IPS-NIHi11 (cell line): ENCODE measurements around the gene IL17D.
"Not testable (repeated sequence)": the region's sequence is repeated elsewhere in the genome, so short reads cannot be mapped to it uniquely, and the experiment has no call there.

Source experiments
- DNase-seq: peaks from one replicate; pipeline ENCODE4 v3.0.0; 2012; ENCODE audit warnings: mixed read lengths, low spot score

The IL17D gene

DNA sequence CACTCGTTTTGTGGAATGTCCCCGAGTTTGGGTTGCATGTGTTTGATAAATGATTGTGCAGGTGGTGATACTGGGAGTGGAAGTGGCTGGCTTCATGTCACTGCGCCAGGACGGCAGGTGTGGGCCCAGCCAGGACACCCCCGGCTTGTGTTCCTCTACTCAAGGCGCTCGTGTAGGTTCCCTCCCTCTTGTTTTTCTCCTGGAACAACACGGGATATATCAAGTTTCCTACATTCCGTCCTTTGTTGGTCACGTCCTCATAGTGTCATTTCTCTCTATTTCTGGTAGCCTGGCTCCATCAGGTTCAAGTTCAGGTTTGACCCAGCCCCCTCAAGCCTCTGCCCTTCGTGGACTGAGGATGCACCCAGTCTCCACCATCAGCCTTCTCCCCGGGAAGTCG lies 16.3 kb downstream of the IL17D start:
- no peak for DNase-seq

DNA sequence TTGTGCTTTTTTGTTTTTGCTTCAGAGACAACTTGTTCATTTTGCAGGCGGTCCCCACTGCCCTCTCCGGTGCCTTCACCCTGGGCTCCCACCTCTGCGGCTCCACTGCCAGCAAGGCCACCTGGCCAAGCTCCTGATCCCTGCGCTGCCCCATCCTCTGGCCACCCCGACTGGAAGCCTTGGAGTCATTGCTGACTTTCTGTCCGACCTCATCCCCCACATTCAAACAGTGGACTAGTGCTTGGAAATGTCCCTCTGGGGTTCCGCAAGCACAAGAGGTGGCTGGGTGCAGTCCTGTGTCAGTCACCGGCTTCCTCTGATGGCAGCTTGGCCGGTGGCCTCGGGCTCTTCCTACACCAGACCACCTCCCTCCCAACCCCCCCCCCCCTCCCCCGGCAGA lies 17.0 kb downstream of the IL17D start:
- no peak for DNase-seq

DNA sequence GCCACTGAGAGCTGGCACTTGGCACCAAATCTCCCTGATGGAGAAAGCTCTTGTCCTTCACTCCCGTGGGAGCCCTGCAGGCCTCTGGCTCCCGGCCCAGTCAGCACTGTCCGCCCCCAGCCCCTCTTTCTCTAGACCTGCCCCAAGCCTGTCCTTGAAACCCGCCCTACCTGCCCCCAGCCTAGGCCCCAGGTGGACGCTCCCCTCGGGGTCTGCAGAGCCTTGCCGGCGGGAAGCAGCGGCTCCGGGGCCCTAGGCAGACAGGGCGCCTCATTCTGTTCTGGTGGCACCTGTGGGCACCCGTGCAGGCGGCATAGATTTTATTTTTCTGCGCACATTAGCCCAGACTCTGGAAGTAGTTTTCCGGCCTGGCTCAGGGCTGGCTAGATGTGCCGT lies 17.6 kb downstream of the IL17D start:
- DNase-seq = no peak

DNA sequence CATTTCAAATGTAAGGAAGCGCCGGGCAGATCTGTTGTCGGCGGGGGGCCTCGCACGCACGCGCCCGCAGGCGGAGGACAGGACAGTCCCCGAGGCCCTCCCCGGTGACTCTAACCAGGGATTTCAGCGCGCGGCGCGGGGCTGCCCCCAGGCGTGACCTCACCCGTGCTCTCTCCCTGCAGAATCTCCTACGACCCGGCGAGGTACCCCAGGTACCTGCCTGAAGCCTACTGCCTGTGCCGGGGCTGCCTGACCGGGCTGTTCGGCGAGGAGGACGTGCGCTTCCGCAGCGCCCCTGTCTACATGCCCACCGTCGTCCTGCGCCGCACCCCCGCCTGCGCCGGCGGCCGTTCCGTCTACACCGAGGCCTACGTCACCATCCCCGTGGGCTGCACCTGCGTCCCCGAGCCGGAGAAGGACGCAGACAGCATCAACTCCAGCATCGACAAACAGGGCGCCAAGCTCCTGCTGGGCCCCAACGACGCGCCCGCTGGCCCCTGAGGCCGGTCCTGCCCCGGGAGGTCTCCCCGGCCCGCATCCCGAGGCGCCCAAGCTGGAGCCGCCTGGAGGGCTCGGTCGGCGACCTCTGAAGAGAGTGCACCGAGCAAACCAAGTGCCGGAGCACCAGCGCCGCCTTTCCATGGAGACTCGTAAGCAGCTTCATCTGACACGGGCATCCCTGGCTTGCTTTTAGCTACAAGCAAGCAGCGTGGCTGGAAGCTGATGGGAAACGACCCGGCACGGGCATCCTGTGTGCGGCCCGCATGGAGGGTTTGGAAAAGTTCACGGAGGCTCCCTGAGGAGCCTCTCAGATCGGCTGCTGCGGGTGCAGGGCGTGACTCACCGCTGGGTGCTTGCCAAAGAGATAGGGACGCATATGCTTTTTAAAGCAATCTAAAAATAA lies 18.2 kb downstream of the IL17D start:
- DNase-seq = peak; percentile 67

DNA sequence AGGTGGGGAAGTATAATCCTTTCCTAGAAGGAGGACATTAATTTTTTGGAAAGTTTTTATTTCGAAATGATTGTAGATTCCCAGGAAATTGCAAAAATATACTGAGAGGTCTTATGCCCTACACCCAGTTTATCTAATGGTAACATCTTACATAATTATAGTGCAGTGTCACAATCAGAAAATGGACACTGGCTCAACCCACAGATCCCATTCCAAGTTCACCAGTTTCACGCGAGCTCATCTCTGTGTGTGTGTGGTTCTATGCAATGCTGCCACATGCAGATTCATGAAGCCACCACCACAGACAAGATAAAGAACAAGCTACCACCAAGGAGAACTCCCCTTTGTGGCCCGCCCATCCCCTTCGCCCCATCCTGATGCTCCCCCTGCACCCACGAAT lies 24.4 kb downstream of the IL17D start:
- DNase-seq = no peak

DNA sequence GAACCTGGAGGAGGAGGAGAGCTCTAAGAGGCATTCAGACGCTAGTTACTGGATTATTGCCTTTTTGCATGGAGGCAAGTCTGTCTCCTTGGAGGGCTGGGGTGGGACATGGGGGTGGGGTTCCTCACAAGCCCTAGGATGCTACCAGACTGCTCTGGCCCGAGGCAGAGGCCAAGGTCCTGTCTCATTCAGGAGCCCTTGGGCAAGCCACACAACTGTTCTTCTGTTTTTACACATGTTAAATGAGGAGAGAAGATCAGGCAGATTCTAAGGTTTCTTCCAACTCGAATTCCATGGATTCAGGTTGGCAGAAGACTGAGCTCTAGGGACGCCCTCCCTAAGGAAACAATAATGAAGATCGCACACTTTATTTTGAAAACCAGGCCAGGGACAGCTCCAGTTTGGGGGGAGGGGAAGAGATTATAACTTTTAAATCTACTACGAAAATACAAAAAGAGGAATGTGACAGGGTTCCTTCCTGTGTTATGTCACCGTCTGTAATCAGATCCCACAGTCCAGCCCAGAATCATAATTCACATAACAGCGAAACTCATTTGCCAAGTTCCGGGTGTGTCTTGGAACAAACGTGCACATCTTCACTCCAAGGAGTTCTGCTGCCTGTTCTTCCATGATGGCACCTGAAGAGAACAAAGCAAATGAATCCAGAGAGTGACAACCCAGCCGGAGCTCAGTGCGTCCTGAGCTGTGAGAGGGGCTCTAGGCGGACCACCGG lies 25.2 kb downstream of the IL17D start:
- DNase-seq = no peak

DNA sequence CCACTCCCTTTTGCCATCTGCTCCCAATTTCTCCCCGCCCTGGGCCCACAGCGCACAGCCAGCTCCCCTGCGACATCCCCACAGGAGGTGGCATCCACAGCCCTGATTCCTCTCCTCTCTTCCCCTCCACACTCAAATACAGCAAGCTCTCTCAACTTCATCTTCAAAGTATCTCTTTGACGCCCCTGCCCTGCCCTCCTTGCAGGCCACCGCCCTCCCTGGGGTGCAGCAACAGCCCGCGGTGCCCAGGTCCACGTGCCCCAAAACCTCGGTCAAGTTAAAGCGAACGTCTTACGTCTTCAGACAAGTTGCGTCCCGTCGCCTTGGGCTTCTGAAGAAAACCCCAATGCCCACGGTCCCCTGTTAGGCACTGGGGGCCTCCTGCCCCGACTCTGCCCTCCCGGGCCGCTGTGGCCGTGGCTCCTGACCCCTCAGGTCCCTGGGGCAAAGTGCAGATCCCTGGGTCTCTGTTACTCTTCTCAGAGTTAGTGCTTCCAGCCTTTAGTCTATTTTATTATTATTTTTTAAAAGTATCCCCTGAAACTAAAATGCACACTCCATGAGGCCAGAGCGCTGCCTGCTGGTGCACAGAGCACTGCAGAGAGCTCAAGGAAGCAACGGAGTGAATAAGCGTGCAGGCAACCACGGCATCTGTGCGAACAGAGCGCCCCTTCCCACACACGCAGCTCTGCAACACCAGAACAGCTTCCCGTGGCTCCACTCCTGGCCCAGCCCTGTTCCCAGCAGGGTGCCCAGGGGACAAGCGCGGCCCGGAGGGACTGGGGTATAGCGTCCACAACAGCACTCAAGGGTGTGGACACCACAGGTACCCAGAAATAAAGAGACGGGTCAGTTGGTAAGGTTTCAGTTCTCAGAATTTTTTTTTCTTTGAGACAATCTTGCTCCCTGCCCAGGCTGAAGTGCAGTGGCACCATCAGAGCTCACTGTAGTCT lies 26.4 kb downstream of the IL17D start:
- DNase-seq = no peak

DNA sequence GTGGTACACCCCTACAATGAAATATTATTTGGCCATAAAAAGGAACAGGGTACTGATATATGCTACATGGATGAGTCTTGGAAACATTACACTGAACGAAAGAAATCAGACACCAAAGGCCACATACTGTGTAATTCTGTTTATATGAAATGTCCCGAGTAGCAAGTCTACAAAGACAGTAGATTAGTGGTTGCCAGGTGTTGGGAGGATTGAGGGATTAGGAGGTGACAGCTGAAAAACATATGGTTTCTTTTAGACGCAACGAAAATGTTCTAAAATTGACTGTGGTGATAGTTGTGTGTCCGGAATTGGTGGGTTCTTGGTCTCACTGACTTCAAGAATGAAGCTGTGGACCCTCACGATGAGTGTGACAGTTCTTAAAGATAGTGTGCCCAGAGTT lies 35.1 kb downstream of the IL17D start:
- DNase-seq = no peak

DNA sequence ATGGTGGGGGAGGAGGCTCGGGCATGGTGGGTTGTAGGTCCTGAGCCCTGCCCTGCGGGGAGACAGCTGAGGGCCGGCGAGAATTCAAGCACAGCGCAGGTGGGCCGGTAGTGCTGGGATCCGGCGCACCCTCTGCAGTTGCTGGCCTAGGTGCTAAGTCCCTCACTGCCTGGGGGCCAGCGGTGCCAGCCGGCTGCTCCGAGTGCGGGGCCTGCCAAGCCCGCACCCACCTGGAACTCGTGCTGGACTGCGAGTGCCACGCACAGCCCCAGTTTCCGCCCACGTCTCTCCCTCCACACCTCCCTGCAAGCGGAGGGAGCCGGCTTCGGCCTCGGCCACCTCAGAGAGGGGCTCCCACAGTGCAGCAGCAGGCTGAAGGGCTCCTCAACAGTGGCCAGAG lies 36.5 kb downstream of the IL17D start:
- no peak for DNase-seq

DNA sequence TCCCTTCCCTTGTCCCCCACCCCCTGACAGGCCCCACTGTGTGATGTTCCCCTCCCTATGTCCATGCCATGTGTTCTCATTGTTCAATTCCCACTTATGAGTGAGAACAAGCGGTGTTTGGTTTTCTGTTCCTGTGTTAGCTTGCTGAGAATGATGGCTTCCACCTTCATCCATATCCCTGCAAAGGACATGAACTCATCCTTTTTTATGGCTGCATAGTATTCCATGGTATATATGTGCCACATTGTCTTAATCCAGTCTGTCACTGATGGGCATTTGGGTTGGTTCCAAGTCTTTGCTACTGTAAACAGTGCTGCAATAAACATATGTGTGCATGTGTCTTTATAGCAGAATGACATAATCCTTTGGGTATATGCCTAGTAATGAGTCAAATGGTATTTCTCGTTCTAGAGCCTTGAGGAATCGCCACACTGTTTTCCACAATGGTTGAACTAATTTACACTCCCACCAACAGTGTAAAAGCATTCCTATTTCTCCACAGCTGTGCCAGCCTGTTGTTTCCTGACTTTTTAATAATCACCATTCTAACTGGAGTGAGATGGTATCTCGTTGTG lies 40.4 kb downstream of the IL17D start:
- DNase-seq = not testable (repeated sequence)

DNA sequence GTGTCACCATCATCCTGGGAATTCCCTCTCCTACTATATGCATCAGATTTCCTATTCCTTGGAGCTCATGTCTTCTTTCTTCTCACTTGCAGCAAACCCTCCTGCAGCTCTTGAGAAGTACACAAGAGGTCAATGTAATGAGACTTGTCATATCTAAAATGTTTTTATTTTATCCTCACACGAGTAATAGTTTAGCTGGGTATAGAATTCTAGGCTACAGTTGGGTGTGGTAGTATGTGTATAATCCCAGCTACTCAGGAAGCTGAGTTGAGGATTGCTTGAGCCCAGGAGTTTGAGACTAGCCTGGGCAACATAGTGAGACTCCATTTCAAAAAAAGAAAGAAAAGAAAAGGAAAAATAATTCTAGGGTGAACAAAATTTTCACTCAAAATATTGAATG lies 45.9 kb downstream of the IL17D start:
- DNase-seq = no peak

DNA sequence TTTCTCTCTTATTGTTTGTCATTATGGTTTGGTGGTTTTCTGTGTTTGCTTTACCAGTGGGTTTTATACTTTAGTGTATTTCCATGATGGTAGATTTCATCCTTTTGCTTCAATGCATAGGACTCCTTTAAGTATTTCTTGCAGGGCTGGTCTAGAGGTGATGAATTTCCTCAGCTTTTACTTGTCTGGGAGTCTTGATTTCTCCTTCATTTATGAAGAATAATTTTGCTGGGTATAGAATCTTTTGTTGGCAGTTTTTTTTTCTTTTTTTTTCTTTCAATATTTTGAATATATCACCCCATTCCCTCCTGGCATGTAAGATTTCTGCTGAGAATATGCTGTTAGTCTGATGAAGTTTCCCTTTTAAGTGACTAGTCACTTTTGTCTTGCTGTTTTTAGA lies 50.5 kb downstream of the IL17D start:
- no peak for DNase-seq

DNA sequence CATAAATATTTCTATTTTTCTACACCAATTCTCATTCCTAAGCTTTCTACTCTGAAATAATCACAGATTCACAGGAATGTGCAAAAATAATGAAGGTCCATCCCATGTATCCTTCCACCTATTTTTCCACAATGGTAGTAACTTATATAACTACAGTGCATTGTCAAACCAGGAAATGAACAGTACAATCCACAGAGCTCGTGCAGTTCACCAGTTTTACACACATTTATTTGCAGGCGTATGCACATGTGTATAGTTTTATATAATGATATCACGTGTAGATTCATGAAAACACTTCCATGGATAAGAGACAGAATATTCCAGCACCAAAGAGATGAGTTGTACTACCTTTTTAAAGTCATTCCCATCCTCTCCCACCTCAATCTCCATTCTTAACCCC lies 57.4 kb downstream of the IL17D start:
- no peak for DNase-seq

DNA sequence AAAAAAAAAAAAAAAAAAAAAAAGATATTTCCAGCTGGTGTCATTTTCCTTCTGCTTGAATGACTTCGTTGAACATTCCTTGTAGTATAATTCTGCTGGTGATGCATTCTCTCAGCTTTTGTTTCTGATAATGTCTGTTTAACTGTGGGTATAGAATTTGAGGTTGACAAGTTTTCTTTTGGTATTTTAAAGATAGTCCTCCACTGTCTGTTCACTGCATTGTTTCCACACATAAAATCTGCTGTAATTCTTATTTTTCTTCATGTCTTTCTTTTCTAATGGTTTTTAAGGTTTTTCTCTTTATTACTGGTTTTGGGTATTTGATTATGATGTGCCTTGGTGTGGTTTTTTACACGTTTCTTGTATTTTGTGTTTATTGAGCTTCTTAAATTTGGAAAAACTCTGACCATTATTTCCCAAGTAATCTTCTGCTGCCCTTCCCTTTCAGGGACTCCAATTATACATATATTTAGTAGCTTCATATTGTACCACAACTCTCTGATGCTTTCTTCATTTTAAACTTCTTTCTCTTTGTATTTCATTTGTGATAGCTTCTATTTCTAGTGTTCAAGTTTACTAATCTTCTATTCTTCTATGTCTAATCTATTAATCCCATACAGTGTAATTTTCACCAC lies 63.9 kb downstream of the IL17D start:
- DNase-seq = no peak

DNA sequence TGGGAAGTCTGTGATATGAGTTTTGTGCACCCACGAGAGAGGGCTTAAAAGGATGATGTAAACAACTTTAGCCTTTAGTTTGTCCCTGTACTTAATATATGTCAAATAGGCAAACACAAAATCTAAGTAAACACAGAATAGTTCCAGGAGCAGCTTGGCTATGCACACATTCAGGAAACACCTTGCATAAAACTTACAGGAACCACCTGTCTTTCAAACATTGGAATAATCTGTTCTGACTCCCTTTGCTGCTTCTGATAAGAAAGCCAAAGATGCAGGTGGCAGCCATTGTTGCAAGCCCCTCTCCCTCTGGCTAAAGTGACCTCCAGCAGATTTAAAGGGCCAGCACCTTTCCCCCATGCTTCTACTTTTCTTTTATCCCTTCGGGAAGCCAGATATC lies 65.6 kb downstream of the IL17D start:
- no peak for DNase-seq

DNA sequence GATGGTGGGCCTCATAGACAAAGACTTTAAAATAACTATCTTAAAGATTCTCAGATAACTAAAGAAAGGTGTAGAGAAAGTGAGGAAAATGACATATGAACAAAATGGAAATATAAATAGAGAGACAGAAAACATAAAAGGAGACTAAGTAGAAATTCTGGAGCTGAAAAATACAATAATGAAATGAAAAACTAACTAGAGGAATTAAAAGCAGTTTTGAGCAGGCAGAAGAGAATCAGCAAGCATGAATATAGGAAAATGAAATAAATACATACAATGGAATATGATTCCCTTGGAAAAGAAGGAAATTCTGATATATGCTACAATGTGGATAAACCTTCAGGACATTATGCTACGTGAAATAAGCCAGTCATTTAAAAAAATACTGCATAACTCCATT lies 66.3 kb downstream of the IL17D start:
- DNase-seq = no peak
